GM19397 (cell line): ENCODE data around the gene CNTNAP5.

Source experiments
- ATAC-seq: cut with Tn5 transposase; IDR thresholded peaks from one replicate; pipeline ENCODE4 v1.9.1; 2021; ENCODE audit warnings: mild to moderate bottlenecking, moderate library complexity; ENCODE audit not compliant: unreplicated experiment

Gene CNTNAP5

GRCh38 chr2:124258140-124258880 is 233.2 kb downstream of the CNTNAP5 start:
- ATAC-seq = no peak

- no peak for ATAC-seq
Observed at GRCh38 chr2:124261456-124261855, 236.4 kb downstream of the CNTNAP5 start.

GRCh38 chr2:124264551-124265091 is 239.5 kb downstream of the CNTNAP5 start:
- no peak for ATAC-seq

- no peak for ATAC-seq
Observed at GRCh38 chr2:124267794-124268193, 242.7 kb downstream of the CNTNAP5 start.

- ATAC-seq = no peak
Observed at GRCh38 chr2:124269348-124269747, 244.3 kb downstream of the CNTNAP5 start.

- no peak for ATAC-seq
Observed at GRCh38 chr2:124272261-124272841, 247.3 kb downstream of the CNTNAP5 start.

GRCh38 chr2:124281541-124281940 is 256.5 kb downstream of the CNTNAP5 start:
- no peak for ATAC-seq

- ATAC-seq = no peak
Observed at GRCh38 chr2:124283096-124283495, 258.0 kb downstream of the CNTNAP5 start.

- ATAC-seq = no peak
Observed at GRCh38 chr2:124286089-124286783, 261.1 kb downstream of the CNTNAP5 start.

GRCh38 chr2:124289060-124289459 is 264.0 kb downstream of the CNTNAP5 start:
- ATAC-seq = no peak

GRCh38 chr2:124289615-124290014 is 264.5 kb downstream of the CNTNAP5 start:
- ATAC-seq = no peak

- no peak for ATAC-seq
Observed at GRCh38 chr2:124296470-124296869, 271.4 kb downstream of the CNTNAP5 start.

- no peak for ATAC-seq
Observed at GRCh38 chr2:124301915-124302314, 276.8 kb downstream of the CNTNAP5 start.

GRCh38 chr2:124308319-124309062 is 283.4 kb downstream of the CNTNAP5 start:
- no peak for ATAC-seq

- ATAC-seq = no peak
Observed at GRCh38 chr2:124309563-124310138, 284.6 kb downstream of the CNTNAP5 start.

- ATAC-seq = no peak
Observed at GRCh38 chr2:124310671-124311070, 285.6 kb downstream of the CNTNAP5 start.

- ATAC-seq = no peak
Observed at GRCh38 chr2:124314084-124314483, 289.0 kb downstream of the CNTNAP5 start.

- ATAC-seq = no peak
Observed at GRCh38 chr2:124315221-124315880, 290.3 kb downstream of the CNTNAP5 start.

- no peak for ATAC-seq
Observed at GRCh38 chr2:124316133-124316532, 291.0 kb downstream of the CNTNAP5 start.
